ENCODE data around the gene MCTP2.

MCTP2 gene

DNA sequence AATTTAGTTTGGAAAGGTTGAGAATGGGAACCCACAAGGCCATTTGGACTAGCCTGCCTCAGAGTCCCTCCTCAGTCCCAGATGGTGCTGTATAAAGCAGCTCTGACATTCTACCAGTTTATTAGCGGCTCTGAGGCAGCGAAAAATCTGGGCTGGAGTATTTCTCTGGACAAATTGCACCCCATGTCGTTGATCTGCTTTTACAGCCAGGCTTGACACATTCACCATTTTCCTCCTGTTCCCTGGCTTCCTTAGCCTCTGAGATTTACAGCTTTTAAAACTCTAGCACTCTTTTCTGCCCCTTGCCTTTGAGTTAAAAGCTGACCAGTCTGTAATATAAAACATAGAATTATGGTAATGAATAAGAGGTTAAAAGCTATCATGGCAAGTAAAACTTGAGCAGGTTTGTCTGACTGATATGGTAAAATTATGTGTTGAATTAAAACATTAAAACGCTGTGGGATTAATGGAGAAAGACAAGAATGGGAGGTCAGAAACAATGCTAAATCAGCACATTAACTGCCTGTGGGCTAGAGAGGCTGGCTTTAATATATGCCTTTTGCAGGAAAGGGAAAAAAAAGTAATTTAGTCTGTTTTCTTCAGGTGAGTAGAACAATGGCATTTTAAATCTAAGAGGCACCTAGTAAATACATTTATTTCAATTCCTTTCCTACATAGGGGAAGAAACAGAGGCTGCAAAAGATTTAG, 131.2 kb downstream of the MCTP2 start:
- no peak for DNase-seq

DNA sequence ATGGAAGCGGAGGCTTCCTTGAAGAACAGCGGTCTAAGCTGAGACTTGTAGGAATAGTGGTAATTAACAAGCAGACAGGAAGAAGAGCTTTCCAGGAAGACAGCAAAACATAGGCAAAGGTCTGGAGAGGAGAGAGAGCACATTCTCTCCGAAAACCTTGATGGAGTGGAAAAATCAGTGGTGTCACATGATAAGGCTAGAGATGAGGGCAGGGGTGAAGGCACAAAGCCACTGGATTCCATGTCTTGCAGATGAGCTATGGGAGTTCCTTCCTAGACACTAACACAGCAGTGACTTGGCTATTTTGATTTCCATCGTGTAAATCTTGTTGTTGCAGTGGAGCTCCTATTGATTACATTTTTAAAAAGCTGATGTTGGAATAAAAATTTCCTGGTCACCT, 132.0 kb downstream of the MCTP2 start:
- DNase-seq, result no peak

DNA sequence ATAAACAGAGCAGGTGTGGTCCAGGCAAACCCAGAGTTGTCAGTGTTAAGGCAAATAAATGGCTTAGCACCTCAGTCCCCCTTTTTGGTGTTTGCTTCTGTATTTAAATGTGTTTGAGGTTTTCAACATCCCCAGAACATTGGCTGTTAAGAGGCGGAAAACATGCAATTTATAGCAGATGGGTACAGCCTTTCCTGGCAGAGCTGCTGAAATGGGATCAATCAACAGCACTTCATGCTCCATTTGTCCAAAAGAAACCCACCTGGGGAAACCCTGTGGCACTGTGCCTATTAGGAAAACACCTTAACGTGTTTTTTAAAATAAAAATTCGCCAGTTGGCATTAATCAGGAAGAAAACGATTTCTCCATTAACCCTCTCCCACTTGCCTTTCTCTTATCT, 135.4 kb downstream of the MCTP2 start:
- no peak for DNase-seq

DNA sequence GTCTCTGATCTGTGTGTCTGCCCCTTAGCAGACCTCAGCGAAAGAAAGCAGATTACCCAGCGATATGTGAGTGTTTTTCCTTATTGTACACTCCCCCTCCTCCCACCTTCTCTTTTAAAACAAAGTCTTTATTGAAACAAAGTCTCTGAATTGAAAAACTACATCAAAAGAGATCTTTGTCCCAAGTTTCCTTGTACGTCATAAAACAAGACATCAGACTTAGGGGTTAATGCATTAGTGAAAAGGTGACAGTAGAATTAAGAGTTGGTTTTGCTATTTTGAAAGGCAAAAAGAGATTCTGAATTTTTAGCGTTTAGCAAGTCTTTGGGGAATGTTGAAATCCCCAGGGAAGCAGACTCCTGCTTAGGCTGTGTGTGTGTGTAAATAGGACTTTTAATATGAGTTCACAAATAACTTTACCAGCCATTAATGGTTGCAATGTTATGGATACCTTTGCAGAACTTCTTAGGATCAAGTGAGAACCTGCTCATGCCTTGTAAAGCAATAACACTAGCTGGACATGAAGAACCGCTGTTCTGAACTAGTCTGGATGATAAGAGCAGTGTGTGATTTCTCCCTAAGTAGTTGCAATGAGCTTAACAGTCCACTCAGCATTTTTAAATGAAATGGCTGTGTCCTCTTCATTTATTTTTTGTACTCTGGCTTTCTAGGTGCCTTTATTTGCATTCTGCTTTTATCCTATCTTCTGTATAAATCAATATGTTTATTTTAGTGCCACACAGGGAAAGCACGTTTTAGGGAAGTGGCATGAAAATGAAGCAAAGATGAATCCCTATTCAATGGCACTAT, 136.6 kb downstream of the MCTP2 start:
- DNase-seq, result no peak

DNA sequence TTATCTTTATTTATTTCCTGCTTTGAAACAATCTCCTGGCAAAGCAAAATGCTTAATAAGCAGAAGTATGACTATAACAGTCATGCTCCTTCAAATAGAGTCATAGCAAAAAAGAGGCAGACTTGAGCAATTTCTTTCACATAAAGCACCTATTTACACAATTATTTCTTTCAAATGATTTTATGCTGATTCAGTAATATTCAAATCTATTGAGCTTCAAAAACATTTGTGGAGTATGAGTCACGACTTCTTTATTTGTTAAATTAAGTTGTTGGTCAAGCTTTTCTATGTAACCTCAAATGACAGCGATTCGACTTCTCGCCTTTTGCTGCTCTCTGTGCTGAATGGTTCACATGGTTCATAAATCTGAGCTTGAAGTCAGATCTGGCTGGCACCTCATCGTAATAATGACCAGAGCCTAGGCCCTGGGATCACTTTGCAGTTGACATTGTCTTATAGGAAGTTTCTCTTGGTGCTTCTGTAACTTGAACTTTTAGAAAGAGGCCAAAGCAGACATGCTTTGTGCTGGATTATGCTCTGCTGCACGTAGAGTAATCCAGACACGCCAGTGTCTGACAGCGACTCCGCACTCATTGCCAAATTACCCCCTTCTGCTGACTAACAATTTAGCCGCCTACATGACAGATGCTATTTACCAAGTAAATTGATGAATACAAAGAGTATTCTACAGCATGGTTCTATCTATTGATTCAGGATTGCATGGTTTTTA, 139.0 kb downstream of the MCTP2 start:
- DNase-seq, result no peak

DNA sequence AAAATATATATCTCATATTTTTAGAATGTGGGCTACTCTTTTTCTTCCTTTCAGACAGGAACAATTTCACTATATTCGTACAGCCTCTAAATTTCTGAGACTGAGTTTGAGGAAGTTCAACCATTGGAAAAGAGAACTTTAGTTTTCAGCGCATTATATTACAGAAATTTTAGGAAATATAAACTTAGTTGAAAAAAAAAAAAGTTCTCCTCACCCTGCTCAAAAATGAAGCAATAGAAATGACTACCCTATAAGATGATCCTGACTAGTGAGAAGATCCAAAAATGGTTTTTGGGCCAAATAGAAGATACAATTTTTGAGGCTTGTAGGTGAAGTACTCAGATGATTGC, 139.6 kb downstream of the MCTP2 start:
- DNase-seq, result no peak

DNA sequence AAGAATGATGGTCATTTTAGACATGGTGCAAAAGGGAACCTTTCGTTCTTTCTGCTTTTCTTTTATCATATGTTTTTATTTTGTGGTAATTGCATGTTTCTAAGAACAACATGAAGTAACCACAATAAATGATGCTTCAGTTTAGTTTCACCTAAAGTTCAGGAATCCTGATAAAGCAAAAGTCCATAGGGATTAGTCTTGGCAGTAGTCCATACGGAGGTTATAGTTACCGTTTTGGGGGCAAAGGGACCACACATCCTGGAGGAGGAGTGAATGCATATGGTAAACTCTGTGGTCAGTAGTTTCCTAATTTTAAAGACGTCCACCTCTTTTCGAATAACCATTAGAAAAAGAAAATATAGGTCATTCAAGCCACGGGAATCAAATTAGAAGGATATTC, 141.5 kb downstream of the MCTP2 start:
- DNase-seq, result no peak

DNA sequence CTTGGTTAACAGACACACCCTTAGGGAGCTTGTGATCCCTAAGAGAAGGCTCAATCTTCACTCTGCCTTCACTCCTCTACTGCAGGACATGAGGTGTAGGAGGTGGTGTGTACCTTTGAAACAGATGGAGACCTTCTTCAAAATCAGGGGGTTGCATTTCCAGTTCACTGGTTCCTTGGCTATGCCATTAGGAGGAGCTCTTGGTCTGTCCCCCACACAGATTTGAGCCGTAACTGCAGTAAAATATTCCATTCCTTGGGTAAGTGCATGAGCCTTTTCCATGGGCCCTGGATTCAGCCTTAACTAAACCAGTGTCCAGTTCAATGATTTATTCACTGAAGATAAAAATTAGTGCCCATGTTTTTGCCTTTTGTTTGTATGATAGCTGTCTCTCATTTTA, 144.6 kb downstream of the MCTP2 start:
- DNase-seq, result no peak

DNA sequence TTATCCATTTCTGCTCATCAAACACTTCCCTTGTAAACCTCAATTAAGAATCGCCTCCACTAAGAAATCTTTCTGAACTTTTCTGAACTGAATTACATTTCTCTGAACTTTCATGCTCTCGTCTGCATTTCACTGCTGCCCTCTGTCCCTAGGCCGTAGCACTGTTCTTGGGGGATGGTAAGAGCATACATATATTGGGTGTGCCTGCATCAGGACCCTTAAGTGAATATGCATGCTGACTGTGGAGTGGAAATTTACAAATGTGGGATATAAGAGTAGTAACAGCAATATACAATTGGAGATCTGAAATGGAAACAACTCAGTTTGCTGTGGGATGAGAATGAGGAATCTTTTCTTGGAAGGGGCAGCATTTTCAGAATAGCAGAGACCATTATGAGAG, 148.6 kb downstream of the MCTP2 start:
- DNase-seq, result no peak

DNA sequence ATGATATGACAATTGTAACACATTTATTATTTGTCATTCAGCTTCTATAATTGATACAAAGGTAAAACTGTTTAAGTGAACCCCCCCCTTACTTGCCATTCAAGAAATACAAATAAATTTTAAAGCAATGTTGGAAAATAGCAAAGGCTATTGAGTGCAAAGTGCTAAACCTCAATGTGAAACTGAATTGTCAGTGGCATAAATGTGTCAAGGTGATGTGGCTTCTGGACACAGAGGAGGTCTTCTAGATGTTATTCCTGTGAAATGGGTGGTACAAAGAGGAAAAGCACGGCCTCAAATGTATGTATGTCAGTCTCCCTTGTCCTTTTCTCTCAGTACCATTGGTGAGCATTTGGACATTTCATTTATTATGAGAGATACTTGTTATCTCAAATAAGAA, 149.4 kb downstream of the MCTP2 start:
- no peak for DNase-seq

DNA sequence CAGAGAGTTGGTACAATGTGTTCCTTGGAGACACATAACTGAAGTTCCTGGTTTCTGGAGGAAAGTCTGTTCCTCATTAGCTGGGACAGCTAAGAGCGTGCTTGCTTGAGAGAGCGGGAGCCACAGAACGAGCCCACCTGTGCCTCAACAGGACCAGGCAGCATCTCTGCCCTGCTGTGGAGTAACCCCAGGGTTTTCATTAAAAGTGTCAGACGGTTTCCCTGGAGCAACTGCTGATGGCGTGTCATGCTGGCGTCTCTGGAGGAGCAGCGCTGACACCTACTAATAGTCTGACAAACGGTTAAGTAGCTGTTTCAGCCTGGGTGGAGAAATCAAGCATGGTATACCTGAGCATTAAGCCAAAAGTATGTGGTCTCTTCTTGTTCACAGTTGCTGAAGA, 150.0 kb downstream of the MCTP2 start:
- DNase-seq, result no peak

DNA sequence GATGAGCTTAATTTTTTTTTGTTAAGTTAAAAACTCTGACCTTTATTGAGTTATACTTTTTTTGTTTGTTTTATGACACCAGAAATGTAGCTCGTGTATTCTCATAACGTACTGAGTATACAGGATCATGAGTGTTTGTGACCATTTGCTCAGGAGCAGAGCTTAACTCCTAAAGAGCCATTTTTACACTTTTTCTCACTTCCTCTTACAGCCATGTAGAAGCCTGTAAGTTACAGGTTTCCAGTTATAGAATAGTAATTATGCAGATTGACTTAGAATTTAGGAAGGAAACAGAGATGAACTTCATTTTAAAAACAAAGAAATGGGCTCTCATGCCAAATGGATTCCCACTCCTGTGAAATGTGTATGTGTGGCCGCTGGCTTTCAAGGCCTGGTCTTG, 151.7 kb downstream of the MCTP2 start:
- no peak for DNase-seq

DNA sequence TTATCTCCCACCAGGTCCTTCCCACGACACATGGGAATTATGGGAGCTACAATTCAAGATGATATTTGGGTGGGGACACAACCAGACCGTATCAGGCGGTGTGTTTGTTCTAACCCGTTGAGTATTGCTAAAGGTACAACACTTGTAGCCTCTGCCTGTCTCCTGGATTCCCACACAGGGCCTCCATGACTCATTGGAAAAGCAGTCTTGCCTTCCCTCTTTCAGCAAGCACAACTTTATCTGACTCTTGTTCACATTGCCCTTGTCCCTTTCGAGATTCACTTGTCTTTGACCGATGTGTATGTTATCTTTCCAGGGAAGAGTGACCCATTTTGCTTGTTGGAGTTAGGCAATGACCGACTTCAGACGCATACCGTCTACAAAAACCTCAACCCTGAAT, 152.3 kb downstream of the MCTP2 start:
- DNase-seq, result no peak

DNA sequence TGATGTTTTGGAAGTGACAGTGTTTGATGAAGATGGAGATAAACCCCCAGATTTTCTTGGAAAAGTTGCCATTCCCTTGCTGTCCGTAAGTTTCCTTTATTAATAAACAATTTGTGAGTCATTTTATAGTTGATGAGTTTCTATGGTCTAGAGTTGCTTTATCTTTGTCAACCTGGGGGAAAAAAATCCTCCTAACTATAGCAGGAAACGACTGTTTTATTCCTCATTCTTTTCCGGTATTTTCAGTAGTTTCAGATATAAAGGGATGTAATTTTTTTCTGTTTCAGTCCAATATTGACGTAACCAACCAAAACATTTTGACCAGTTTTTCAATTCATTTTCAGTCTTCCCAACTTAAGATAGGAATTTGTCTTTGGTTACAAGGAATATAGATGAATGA, 154.1 kb downstream of the MCTP2 start:
- DNase-seq, result no peak

DNA sequence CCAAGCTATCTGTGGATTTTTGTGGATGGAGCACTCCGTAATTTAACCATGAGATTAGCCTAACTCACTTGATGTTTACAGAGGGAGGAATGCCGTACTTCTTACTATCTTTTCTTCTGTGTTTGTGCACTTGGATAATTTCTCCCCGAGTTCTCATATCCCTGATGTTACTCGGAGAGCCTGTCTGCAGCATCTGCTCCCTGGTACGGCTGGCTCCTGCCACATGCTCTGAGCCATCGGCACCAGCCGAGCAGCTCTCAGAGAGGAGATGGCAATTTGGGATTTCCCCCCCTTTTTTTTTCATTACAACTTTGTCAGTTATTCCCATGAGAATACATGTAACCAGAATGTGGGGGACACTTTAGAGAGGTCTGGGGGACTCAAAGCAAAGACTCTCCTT, 155.0 kb downstream of the MCTP2 start:
- DNase-seq, result no peak

DNA sequence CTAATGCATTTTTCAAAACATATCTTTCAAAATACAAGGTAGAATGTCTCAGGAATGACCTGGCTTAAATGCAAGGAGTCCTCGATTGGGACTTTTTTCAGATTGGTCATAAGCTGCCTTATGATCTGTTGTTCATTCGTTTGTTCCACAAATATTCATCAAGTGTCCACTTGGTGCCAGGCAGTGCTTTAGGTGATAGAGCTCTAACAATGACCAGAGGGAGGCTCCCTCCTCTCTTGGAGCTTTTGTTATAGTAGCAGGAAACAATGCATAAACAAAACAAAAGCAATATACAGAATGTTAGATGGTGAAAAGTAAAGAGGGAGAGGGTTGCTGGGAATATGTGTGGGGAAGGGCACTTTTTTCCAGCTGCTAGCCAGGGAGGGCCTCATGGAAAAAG, 156.1 kb downstream of the MCTP2 start:
- DNase-seq, result no peak

DNA sequence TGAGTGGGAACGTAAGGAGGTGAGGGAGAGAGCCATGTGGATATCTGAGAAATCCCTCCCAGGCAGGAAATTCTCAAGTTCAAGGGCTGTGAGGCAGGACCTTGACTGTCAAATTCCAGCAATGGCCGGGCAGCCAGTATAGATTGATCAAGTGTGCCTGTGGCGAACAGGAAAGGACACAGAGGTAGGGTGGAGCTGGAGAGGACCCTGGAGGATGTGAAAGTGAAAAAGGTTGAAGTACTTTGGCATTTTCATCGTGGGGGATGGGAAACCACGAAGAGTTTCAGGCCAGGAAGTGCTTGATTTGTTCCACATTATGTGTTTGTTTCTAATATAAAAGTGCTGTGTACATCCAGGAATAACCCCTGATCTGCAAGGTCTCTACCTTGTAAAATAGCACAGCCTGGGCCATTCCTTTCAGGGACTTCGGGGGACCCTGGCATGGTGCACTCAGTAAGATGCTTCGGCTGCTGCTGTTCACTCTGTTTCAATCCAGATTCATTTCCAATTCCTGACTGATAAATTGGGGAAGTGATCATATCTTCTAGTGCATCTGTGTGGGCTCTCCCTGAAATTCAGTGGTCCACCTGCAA, 156.6 kb downstream of the MCTP2 start:
- no peak for DNase-seq

DNA sequence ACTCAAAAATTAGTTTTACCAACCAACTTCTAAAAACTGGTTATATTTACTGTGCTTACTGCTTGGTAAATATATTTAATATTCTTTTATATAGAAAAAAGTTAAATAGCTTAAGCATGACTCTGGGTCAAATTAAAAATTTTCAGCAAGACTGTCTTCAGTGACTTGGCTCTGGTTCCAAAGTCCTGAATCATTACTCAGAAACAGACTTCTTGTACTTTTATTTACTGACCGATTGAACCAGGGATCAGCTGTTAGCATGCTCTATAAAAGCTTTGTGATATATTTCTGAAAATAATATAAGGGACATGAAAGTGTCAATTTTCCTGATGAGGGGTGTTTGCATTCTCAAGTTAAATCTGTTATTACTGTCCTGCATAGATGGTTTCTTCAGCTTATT, 164.3 kb downstream of the MCTP2 start:
- no peak for DNase-seq

DNA sequence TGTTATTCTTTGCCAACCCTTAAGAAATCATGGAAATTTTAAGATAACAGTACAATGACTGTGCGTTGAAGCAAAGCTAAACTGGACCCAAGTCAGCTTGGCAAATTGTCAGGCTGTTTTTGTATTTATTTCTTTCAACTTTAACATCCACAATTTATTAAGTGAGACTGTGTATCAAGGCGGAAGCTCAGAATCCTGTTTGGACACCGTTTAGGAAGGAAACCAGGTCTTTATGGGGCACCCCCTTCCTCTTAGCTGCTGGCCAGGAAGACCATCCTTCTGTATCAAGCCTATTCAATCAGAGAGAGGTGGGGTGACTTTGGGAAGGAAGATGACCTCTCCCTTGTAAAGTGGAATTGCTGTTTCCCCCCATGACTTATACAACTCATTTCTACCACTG, 166.0 kb downstream of the MCTP2 start:
- no peak for DNase-seq

DNA sequence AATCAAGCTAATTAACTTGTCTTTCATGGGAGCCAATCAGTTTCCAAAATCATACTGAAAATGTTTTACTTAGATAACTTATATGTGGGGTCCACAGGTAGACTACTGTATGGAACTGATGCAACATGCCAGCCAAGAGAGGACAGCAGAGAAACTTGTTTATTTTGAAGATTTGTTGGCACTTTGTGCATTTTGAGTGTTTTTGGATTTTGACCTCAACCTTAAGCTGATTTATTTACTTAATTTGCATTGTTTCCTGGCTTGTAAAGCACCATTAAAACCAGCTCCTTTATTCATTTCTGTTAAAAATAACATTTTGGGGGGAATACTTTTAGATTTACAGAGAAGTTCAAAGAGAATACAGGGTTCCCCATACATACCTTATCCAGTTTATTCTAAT, 166.6 kb downstream of the MCTP2 start:
- no peak for DNase-seq

DNA sequence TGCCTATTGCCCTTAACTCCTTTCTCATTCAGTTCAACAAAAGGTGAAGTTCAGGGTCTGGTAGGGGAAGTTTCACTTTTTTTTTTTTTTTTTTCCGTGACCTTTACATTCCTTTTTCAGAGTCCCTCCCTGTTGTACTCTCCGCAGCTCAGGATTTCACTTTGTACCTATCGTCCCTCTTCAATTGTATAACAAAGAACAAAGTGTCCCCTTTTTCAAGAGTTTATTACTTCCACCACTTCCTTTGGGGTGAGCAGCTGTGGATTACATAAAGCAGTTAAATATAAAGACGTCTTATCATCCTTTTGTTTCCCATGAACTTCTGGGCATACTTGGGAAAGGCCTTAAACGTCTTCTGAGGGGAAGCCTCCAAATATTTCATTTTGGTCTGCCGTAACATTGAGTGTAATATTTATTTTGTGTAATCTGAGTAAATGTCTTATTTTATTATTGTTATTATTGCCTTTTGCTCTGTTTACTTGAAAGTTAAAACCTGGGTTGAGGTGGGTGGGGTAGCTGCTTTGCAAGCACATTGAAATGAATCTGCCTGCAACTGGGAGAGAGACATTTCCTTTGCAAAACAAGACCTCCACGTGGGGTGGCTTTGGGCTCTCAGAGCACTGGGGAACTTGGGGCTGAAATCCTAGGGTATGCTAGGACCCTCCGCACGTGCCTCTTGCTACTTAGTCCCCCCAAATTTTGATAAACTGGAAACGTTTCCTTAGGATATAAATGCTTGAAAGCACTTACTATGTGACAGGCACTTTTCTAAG, 169.4 kb downstream of the MCTP2 start:
- no peak for DNase-seq

DNA sequence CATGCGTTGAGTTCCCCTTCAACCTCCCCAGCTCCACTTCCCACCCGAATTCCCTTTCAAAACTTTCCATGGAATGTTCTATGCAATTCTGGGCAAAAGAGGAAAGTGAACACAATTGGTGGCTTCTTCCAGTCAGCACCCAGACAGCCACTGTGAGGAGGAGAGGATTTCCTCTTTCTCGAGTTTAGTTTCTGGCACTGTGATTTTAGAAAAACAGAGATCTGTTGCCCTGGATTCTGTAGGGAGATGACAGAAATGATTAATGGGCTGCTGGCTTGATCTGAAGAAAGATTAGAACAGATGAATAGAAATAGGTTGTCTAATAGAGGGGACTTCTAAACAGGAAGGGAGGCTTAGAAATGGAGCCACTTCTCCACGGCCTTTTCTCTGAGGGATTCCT, 172.0 kb downstream of the MCTP2 start:
- no peak for DNase-seq

DNA sequence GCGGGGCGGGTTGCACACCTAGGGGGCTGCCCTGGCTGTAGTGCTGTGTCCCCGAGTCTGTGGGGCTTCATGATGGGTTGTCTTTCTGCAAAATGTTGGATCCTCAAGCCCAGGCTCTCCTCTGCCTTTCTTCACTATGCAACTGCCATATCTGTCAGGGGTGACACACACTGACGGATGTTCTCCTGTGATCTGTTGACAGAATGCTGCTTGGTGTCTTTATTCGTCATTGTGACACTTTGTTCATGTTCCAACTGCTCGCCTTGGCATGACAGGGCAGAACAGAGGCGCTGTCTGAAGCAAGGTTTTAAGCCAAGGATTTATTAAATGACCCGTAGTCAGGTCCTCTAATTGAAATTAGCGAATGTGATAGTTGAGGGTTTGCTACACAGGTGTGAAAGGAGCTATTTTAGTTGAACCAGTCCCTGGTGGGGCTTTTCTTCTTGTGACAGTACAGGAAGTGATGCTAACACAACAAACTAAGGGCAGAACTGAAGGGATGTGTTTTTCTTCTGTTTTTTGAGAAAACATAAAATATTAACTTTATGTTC, 173.4 kb downstream of the MCTP2 start:
- no peak for DNase-seq
